Endothelial cell of umbilical vein (primary cell): ENCODE measurements around the gene SLAIN2. TPM values are rescaled to one million over a fixed set of nuclear protein-coding genes. Genes with fewer than 3 reads are reported as not detected.

Experiments
- BruUV-seq: library from RNA; stranded (reverse); fragments of 400-500 nt; replicated peaks from 2 replicates; lab custom pipeline; 2021; lab: Mats Ljungman, UMichigan
- CTCF ChIA-PET: fragments of 300-600, 350-600 bp; sonication (Branson Sonifier 250); formaldehyde crosslinking; loops from one replicate; lab custom pipeline; 2021; ENCODE audit warnings: antibody characterized with exemption, inconsistent platforms; lab: Charles Lee
- POLR2A ChIA-PET: fragments of 300-600, 350-600 bp; sonication (Branson Sonifier 250); formaldehyde crosslinking; loops from one replicate; lab custom pipeline; 2021; ENCODE audit warnings: antibody characterized with exemption, inconsistent platforms; lab: Charles Lee
- DNase-seq: peaks from one replicate; pipeline ENCODE4 v3.0.0-alpha.2; 2011; ENCODE audit warnings: low read depth, low spot score
- FAIRE-seq: peaks from 2 replicates; lab custom pipeline; 2011; peaks lifted over from hg19 to GRCh38; lab: Jason Lieb, UNC
- H2AFZ ChIP-seq: 2 replicates; pipeline ENCODE4 v1.6.0; 2012; ENCODE audit warnings: low read depth, low read length, control low read depth, inconsistent platforms
- H3K27ac ChIP-seq: 2 replicates; pipeline ENCODE4 v1.5.1; 2011; ENCODE audit warnings: low read depth, mild to moderate bottlenecking, control low read depth, low read length, moderate library complexity; ENCODE audit not compliant: insufficient read depth
- H3K27me3 ChIP-seq, 2 experiments: 2 replicates each; pipeline versions ENCODE4 v1.6.0 to v1.6.1; 2011; ENCODE audit warnings: low read length in 2 of 2, mixed read lengths in 1 of 2; ENCODE audit not compliant: control insufficient read depth in 2 of 2, insufficient read depth in 2 of 2
- H3K36me3 ChIP-seq, 2 experiments: 2 replicates in 1 of 2; 3 replicates in 1 of 2; pipeline ENCODE4 v1.5.1; 2011; ENCODE audit warnings: low read length in 2 of 2, mild to moderate bottlenecking in 1 of 2, moderate library complexity in 1 of 2; ENCODE audit not compliant: control insufficient read depth in 2 of 2, insufficient read depth in 2 of 2; ENCODE audit errors: extremely low read depth in 1 of 2
- H3K4me1 ChIP-seq: 3 replicates; pipeline ENCODE4 v1.5.1; 2011; ENCODE audit warnings: mild to moderate bottlenecking, low read length; ENCODE audit not compliant: control insufficient read depth, insufficient read depth; ENCODE audit errors: extremely low read depth
- H3K4me2 ChIP-seq: 2 replicates; pipeline ENCODE4 v1.6.1; 2011; ENCODE audit warnings: low read length, control low read depth, mixed read lengths; ENCODE audit not compliant: insufficient read depth
- H3K4me3 ChIP-seq, 3 experiments: fragments of 200-600 bp in 1 of 3; sonication (generic), shearing (Covaris generic) in 1 of 3; replicated peaks in 1 of 3; 2 replicates each; pipeline ENCODE4 v1.5.1; 2011 to 2016; ENCODE audit warnings: control low read depth in 3 of 3, low read length in 3 of 3, mild to moderate bottlenecking in 2 of 3, inconsistent platforms in 1 of 3, low read depth in 1 of 3, moderate library complexity in 1 of 3; ENCODE audit not compliant: insufficient read depth in 1 of 3
- H3K79me2 ChIP-seq: 2 replicates; pipeline ENCODE4 v1.6.0; 2012; ENCODE audit warnings: low read length, inconsistent platforms; ENCODE audit not compliant: control insufficient read depth, insufficient read depth
- H3K9ac ChIP-seq: replicated peaks from 2 replicates; pipeline ENCODE3; 2011; ENCODE audit warnings: low read length, control low read depth; ENCODE audit not compliant: insufficient read depth; ENCODE audit errors: extremely low read depth
- H3K9me1 ChIP-seq: replicated peaks from 3 replicates; pipeline ENCODE4 v1.6.0; 2011; ENCODE audit warnings: mild to moderate bottlenecking, low read length; ENCODE audit not compliant: control insufficient read depth, insufficient read depth; ENCODE audit errors: extremely low read depth
- H3K9me3 ChIP-seq: replicated peaks from 2 replicates; pipeline ENCODE4 v1.5.1; 2012; ENCODE audit warnings: low read length, inconsistent platforms; ENCODE audit not compliant: control insufficient read depth, insufficient read depth
- H4K20me1 ChIP-seq: replicated peaks from 2 replicates; pipeline ENCODE3; 2011; ENCODE audit warnings: mild to moderate bottlenecking, low read length; ENCODE audit not compliant: control insufficient read depth, insufficient read depth; ENCODE audit errors: extremely low read depth
- CTCF ChIP-seq, 2 donors: IDR thresholded peaks; 1 replicate in 1 of 2; 2 replicates in 1 of 2; pipeline ENCODE4 v1.5.1; 2011; ENCODE audit warnings: low read length in 2 of 2, mild to moderate bottlenecking in 2 of 2, moderate library complexity in 2 of 2, control low read depth in 1 of 2, inconsistent platforms in 1 of 2, low read depth in 1 of 2; ENCODE audit not compliant: insufficient read depth in 1 of 2; ENCODE audit errors: extremely low read depth in 1 of 2
- EZH2 ChIP-seq: IDR thresholded peaks from 2 replicates; pipeline ENCODE4 v1.6.1; 2012; ENCODE audit warnings: borderline replicate concordance, low read depth, mild to moderate bottlenecking, moderate library complexity, low read length, inconsistent platforms; ENCODE audit not compliant: severe bottlenecking
- FOS ChIP-seq: IDR thresholded peaks from 2 replicates; pipeline ENCODE4 v1.6.1; 2011; ENCODE audit warnings: mild to moderate bottlenecking, low read length, moderate library complexity, borderline replicate concordance; ENCODE audit not compliant: insufficient read depth
- GATA2 ChIP-seq: IDR thresholded peaks from 2 replicates; pipeline ENCODE4 v1.7.0; 2011; ENCODE audit warnings: low read depth, mild to moderate bottlenecking, moderate library complexity, mixed read lengths, low read length; ENCODE audit not compliant: insufficient read length, insufficient read depth
- JUN ChIP-seq: IDR thresholded peaks from 2 replicates; pipeline ENCODE4 v1.6.1; 2011; ENCODE audit warnings: borderline replicate concordance, low read depth; ENCODE audit not compliant: insufficient read length, insufficient read depth
- MAX ChIP-seq: IDR thresholded peaks from 2 replicates; pipeline ENCODE4 v1.6.1; 2011; ENCODE audit not compliant: insufficient read depth, insufficient read length
- MYC ChIP-seq: IDR thresholded peaks from one replicate; pipeline ENCODE4 v1.6.1; 2011; ENCODE audit warnings: mild to moderate bottlenecking, low read depth, low read length
- POLR2A ChIP-seq: IDR thresholded peaks from 2 replicates; pipeline ENCODE4 v1.6.1; 2012; ENCODE audit warnings: low read depth, mild to moderate bottlenecking, control low read depth, low read length
- POLR2AphosphoS5 ChIP-seq: IDR thresholded peaks from 2 replicates; pipeline ENCODE4 v1.6.1; 2012; ENCODE audit warnings: low read depth, mild to moderate bottlenecking, control low read depth, low read length, moderate library complexity; ENCODE audit not compliant: insufficient read depth
- dilution Hi-C: fragments of 300-500 bp; cut with MboI; formaldehyde crosslinking; loops from one replicate; pipeline ENCODE4 v1.15.0; 2019; ENCODE audit warnings: low sequenced_read_pairs; ENCODE audit not compliant: extremely low pct_ligation_motif_present
- intact Hi-C: fragments of 100-400 bp; cut with micrococcal nuclease; formaldehyde crosslinking; loops from one replicate; pipeline ENCODE4 v1.10.0; 2022
- polyA plus RNA-seq, 4 experiments: library from polyadenylated mRNA; depleted of rRNA in 3 of 4; stranded (reverse) in 3 of 4; unstranded in 1 of 4; fragments of >200 nt; gene quantifications; 2 replicates each; pipeline versions ENCODE4 v1.2.1 to v1.2.3, GENCODE V29; 2011 to 2012; ENCODE audit warnings: missing spikeins in 1 of 4
- total RNA-seq: library from RNA; stranded (reverse); gene quantifications from 2 replicates; pipeline ENCODE4 v1.2.3, GENCODE V29; 2021

SLAIN2 gene
- total and polyA plus RNA-seq, 2 donors (not counting 3 experiments of a cell fraction or from before 2014, with no cell fraction given) = 27.4 to 49.5 TPM

- TF ChIP-seq POLR2A (no peak), JUN (no peak), MAX (no peak), POLR2AphosphoS5 (no peak), CTCF (IDR thresholded peaks at IDR 0.05; ENCODE audit: extremely low read depth in 1 of 2, insufficient read depth in 1 of 2, low read depth in 1 of 2, low read length in 2 of 2) (no peak), MYC (no peak), GATA2 (no peak), EZH2 (no peak), FOS (no peak)
- POLR2A ChIA-PET = no interaction called here
- no peaks in the 10 kb centered on the region for H3K79me2 ChIP-seq
- no peak overlapping the region for H2AFZ ChIP-seq
- CTCF ChIA-PET = no interaction called here
- no peaks in the 10 kb centered on the region for H3K27me3 ChIP-seq
- no peaks in the 10 kb centered on the region for H3K4me1 ChIP-seq
- dilution Hi-C loops = no loop called here
- DNase-seq (no peak), FAIRE-seq (no peak)
- no peaks in the 10 kb centered on the region for H3K9me3 ChIP-seq
- no peaks in the 10 kb centered on the region for H4K20me1 ChIP-seq
- no TSS peak for BruUV-seq
- H3K27ac ChIP-seq = no peak overlapping the region
- H3K36me3 ChIP-seq = no peaks in the 10 kb centered on the region
- H3K9ac ChIP-seq = no peak overlapping the region
- H3K4me2 ChIP-seq = no peak overlapping the region
- H3K9me1 ChIP-seq = no peaks in the 10 kb centered on the region
- intact Hi-C loops = no loop called here
- no peak overlapping the region for H3K4me3 ChIP-seq
Measured at GRCh38 chr4:48403358-48403757, 62.0 kb downstream of the SLAIN2 start.
